GM21786 (cell line): Measurements from ENCODE around the gene SF1.

Source experiments
- ATAC-seq: cut with Tn5 transposase; IDR thresholded peaks from one replicate; pipeline ENCODE4 v1.9.1; 2021; ENCODE audit not compliant: unreplicated experiment

SF1 gene

DNA sequence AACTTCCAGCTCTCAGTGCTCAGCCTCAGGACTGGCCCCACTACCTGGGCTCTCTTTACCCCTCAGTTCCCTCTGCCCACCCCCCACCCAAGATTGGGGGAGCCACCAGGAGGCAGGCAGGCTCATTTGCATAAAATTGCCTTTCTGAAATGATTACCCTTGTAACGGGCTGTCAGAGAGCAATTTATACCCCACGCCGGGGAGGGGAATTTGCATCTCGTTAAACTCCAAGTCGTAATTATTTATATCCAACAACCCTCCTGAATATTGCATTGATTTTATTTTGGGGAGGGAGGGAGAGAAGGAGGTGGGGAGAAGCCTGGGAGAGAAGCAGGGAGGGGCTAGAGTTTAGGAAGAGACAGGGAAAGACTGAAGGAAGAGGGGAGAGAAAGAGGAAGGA, 63.7 kb downstream of the SF1 start:
- ATAC-seq: no peak
